ENCODE data around the gene TBC1D22A.

The TBC1D22A gene

DNA sequence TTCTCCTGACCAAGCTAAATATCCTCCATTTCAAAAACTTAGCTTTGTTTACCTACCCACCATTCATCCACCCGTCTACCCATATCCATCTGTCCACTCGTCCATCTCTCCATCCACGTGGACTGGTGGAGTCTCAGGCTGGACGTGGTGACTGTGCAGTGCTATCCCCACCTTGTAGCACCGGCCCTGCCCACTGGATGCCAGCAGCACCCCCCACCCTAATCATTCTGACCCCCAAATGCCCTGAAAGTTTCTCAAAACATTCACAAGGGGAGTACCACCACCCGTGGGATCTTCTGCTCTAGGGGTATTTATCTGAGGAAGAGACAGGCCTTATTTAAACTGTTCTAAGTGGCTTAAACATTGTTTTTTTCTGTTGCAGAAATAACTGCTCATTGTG, 206.4 kb downstream of the TBC1D22A start:
- TF ChIP-seq, protein P1, sequence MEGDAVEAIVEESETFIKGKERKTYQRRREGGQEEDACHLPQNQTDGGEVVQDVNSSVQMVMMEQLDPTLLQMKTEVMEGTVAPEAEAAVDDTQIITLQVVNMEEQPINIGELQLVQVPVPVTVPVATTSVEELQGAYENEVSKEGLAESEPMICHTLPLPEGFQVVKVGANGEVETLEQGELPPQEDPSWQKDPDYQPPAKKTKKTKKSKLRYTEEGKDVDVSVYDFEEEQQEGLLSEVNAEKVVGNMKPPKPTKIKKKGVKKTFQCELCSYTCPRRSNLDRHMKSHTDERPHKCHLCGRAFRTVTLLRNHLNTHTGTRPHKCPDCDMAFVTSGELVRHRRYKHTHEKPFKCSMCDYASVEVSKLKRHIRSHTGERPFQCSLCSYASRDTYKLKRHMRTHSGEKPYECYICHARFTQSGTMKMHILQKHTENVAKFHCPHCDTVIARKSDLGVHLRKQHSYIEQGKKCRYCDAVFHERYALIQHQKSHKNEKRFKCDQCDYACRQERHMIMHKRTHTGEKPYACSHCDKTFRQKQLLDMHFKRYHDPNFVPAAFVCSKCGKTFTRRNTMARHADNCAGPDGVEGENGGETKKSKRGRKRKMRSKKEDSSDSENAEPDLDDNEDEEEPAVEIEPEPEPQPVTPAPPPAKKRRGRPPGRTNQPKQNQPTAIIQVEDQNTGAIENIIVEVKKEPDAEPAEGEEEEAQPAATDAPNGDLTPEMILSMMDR (IDR thresholded peaks at IDR 0.05; ENCODE audit: low read depth, low read length): no peak
- H3K4me3 ChIP-seq (ENCODE audit: low read depth, low read length): no peak overlapping the region

DNA sequence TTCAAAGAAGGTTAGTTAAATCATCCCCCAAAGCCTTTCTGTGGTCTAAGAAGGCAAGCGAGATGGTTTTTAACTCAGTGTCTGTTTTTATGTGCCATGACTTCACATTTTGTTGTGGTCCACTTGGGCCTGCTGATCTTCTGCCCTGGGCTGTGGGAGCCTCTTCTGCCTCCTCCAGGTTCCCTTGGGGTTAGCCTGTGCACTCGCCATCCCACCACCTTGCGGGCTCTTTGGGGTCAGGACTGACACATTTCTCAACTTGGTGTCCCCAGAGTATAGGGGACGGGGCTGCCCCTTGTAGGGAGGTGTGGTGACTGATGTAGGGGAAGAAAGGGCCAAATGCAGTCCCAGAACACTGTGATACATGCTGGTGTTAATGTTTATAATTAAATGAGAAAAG, 207.0 kb downstream of the TBC1D22A start:
- TF ChIP-seq, protein P1 (IDR thresholded peaks at IDR 0.05; ENCODE audit: low read depth, low read length): no peak
- no peak overlapping the region for H3K4me3 ChIP-seq (ENCODE audit: low read depth, low read length)

DNA sequence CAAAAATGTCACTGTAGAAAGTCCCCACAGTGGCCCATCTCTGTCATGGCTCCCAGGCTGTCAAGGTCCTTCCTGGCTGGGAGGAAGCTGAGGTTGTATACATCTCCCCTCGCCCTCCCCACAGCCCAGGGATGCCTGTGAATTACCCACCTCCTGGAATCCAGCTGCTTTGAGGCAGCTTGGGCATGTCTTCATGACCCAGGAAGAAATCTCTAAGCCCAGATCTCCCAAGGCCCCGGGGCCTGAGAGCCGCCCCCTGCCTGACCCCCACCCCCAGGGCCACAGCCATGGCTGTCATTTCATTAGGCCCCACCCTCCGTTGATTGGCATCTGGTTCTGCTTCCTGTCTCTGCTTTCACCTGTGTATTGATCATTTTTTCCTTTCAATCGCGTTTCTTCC, 207.5 kb downstream of the TBC1D22A start:
- no peak overlapping the region for H3K4me3 ChIP-seq (ENCODE audit: low read depth, low read length)
- TF ChIP-seq, protein P1 (IDR thresholded peaks at IDR 0.05; ENCODE audit: low read depth, low read length): no peak

DNA sequence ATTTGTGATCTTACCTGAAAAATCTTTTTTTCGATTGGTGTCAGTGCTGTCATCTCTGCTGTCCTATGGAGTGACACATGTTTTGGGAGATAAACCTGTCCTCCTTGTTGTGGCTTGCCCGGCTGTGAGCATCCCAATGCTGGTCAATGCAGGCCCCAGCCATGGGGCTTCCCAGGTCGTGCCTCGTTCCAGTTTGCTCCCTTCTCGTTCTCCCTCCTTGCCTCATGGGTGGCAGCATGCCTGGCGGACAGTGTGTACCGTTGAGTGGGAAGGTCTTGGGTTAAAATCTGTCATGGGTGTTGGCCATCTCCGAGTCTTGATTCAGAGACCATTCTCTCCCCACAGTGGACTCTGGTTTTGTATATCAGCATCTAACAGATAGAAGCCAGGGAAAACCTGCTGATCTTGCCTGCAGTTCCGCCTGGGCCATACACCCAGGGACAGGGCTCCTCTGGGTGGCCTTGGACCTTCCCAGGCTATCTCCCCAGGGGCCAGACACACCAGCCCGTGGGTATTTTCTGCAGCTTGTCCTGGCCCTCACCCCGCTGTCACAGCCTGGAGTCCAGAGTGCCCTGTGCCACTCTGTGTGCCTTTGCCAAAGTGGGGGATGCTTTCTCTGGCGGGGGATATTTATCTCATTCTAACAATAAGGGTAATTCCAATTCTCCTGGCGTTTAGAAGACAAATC, 208.1 kb downstream of the TBC1D22A start:
- H3K4me3 ChIP-seq (ENCODE audit: low read depth, low read length): no peak overlapping the region
- TF ChIP-seq, protein P1 (IDR thresholded peaks at IDR 0.05; ENCODE audit: low read depth, low read length): no peak

DNA sequence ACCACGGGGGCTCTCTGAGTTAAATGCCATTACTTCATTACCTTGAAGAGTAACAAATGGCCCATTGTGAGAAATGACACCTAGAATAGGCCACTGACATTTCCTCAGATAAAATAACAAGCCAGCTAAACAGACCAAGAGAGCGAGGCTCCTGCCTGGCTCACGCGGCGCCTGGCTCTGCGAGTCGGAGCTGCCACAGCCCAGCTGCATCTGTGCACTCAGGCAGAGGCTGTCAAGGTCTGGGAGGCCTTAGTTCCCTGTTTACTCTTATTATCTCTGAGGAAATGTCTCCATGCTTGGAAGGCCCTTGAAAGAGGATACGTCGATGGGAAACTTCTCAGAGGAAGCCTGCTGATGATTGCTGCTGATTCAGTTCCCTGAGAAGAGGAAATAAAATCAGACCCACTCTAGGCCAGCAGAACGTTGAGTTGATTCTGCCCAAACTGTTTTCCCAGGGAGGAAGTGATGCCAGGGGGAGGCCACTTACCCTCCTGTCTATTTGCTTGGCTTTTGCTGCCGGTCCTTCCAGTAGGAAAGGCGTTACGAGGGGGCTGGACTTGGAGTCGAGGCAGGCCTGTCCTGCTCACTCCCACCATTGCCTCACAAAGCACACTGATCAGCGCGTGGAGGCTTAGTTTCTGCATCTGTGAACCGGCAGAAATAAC, 208.8 kb downstream of the TBC1D22A start:
- TF ChIP-seq, protein P1 (IDR thresholded peaks at IDR 0.05; ENCODE audit: low read depth, low read length): no peak
- H3K4me3 ChIP-seq (ENCODE audit: low read depth, low read length): no peak overlapping the region

DNA sequence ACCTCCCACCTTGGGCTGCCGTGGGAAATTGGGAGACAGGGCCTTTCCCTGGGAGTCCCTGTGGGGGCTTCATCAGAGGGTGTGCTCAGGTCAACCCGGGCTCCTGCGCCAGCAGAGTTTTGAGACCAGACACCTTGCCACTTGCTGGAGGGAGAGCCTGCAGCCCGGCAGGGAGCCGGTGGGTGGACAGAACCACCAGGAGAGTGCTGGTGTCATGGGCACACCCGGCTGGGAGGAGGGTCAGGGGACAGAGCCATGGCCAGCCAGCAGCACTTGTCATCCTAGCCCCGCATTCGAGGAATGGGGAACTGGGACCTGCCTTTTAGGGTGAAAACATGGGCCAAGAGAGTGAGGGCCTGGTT, 209.3 kb downstream of the TBC1D22A start:
- no peak overlapping the region for H3K4me3 ChIP-seq (ENCODE audit: low read depth, low read length)
- TF ChIP-seq, protein P1 (IDR thresholded peaks at IDR 0.05; ENCODE audit: low read depth, low read length): no peak

DNA sequence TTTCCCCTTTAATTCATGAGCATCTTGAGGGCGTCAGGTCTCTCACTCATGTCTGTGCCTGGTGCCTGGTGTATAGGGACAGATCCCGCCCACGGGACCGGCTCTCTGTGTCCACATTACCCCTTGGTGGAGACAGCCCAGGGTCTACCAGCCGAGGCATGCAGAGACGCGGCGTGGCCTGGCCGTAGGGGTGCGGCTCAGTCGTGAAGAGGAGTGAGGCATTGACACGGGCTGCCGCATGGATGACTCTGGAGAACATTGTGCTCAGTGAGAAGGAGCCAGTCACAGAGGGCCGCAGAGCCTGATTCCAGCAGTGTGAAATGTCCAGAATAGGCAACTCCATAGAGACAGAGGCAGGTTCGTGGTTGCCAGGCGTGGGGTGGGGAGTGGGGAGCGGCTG, 209.8 kb downstream of the TBC1D22A start:
- TF ChIP-seq, protein P1 (IDR thresholded peaks at IDR 0.05; ENCODE audit: low read depth, low read length): no peak
- no peak overlapping the region for H3K4me3 ChIP-seq (ENCODE audit: low read depth, low read length)

All from WI38 (cell line).